Midbrain (tissue), 1 donor: ENCODE data around the gene BRD3.
"Not testable (repeated sequence)": the region's sequence is repeated elsewhere in the genome, so short reads cannot be mapped to it uniquely, and the experiment has no call there.

ENCODE experiments used
- DNase-seq: peaks from one replicate; lab custom pipeline; 2025; lab: John Stamatoyannopoulos, UW

BRD3 gene

DNA sequence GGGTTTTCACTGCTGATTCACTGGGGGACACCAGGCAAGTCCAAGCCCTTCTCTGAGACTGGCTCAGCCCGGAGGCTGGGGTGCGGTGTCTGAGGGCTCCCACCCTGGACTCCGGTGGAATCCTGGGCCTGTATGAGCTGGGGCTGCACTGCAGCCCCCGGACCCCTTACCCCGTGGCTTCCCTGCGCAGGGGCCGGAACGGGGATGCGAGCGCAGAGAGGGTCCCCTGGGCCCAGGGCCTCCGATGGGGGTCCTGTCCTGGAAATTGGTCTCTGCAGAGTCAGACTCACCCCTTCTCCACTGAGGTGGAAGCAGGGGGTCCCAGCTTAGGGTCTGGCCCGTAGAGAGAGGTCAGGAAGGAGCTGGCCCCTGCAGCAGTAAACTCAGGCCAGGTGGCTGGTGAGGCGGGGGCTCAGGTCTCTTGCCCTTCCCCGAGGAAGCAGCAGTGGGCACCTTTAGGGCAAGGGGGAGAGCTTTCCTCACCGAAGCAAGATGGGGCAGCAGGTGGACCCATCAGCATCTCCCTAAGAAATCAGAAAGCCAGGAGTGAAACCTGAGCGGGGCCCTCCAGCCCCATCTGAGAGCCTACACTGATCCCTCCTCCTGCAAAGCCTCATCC is 74.1 kb downstream of the BRD3 start:
- DNase-seq: no peak

DNA sequence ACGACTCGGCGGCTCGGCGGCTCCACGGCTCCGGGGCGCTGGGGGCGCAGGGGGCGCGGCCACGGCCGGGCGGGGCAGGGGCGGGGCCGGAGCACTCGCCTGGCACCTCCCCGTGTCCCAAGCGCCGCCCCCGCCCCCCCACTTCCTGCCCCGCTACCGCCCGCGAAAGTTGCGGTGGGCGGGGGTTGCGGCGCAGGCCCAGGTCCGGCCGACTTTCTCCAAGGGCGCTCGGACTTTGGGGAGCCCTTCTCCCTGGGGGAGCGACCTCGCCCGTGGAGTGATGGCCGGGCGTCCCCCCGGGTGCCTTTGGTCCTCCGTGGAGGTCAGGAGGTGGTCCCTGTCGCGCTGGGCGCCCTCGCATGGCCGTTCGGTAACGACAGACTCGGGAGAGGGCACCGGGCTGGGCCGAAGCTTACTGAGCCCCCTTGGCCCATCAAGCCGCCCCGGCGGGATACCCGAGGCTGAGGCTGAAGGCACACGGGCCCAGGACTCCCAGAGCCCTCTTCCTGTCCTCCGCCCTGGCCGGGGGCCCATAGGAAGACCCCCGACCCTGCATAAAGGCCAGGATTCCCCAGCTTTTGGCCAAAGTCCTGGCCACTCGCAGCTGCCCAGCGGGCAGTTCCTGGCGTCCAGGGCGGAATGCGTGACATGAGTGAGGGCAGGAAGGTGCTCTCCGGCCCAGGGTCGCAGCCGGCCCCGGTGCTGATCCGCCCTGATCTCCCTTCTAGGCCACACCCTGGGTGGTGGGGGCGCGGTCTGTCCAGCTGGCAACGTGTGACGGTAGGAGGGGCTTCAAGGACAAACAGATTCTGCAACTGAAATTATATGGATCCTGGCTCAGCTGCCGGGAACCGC is 74.8 kb downstream of the BRD3 start:
- peak; percentile 33 for DNase-seq

DNA sequence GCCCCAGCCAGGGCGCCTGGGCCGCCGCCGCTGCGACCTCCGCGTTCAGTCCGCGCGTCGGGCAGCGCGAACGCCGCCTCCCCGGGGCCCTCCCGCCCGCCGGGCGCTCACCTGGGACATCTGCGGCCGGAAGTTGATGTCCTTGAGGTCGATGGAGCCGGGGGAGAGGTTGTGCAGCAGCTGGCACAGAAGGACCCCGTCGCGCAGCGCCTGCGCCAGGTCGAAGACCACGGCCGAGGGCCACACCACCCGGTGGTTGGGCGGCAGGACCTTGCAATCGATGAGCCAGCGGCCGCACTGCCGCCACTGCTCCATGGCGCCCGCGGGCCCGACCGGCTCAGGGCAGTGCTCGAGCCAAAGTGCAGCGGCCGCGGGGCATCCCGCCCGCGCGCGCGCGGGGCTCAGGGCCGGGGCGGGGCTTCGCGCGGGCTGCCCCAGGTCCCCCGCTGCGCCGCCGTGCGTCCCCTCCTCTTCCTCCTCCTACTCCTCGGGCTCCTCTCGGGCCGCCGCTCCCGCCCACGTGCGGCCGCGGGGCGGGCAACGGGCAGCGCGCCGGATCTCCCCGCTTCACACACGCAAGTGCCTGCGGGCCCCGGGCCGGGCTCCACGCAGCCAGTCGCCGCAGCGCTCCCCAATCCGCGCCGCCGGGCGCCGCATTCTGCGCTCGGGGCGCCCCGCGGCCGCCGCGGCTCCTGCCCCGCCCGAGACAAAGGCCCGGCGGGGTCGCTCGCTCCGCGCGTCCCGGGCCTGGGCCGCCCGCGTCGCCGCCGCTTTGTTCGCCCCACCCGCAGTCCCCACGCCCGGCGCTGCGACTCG is 75.7 kb downstream of the BRD3 start, which contains the start of gene VAV2:
Gene VAV2, minus strand, starts transcription at position 361 of the 816 bp plus-strand sequence. Its CDS starts 46 bp downstream, at position 315.
- DNase-seq: peak; percentile 6

GRCh38 chr9:133991214-133991921 is 76.5 kb downstream of the BRD3 start:
- no peak for DNase-seq

DNA sequence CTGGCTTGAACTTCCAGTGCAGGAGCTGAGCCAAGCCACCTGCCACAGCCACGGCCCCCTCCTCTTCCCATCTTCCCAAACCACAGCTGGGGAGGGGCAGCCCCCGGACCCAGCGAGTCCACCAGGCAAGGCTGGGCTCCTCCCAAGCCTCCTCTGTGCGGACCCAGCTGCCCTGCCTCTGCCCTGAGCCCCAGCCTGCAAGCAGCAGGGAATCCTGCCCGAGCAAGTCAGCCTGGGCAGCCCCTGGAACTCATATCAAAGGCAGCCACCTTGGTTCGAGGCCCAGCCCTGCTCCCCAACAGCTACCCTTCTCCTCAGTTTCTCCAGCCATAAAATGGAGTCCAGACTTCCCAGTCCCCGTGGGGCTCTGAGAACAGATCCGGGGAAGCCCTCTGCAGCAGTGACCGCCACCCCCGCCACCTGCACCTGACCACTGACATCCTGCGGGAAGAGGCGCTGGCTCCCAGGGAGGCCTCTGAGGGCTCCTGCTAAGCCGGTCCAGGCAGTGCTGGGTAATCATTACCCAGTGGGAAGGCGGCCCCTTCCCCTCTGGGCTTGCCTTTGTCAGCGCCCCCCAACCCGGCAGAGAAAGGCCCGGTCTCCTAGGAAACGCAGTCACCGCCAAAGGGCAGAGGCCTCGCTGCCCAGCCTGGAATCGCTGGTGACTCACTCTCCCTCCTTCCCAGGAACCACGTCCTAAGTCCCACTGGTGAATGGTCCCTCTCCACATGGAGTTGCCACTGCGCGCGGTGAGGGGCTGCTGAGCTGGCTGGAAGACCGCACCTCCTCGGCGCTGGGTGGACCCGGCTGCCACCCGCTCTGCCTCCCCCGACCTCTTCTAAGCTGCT is 77.2 kb downstream of the BRD3 start:
- DNase-seq: no peak

DNA sequence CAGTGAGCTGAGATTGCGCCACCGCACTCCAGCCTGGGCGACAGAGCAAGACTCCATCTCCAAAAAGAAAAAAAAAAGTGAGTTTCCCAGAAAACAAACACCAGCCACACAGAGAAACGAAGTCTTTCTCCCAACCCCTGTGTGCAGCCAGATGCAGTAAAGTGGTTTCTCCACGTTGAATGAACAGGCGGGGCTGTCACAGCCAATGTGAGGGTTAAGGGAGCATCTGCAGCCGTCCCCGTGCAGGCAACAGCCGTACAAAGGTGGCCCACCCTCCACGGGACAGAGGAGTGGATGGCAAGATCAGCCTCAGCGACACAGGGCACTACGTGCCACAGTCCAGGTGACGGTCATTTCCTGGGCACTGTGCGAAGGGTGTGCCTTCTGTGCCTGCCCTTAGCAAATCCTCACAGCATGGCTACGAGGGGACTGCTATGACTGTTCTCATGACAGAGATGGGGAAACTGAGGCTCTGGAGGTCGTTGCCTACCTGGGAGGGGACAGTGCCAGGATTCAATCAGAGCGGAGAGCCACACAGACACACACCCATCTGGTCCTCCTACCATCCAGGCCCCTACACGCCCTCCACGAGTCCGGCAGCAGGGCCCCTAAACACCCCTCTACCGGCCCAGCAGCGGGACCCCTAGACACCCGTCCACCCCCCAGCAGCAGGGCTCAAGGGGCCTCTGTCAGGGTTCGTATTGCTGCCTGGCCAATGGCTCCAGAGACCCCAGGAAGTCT is 78.0 kb downstream of the BRD3 start:
- DNase-seq: no peak

GRCh38 chr9:133988771-133989170 is 79.1 kb downstream of the BRD3 start:
- not testable (repeated sequence) for DNase-seq

GRCh38 chr9:133987946-133988665 is 79.7 kb downstream of the BRD3 start:
- no peak for DNase-seq

GRCh38 chr9:133987446-133987788 is 80.4 kb downstream of the BRD3 start:
- no peak for DNase-seq

DNA sequence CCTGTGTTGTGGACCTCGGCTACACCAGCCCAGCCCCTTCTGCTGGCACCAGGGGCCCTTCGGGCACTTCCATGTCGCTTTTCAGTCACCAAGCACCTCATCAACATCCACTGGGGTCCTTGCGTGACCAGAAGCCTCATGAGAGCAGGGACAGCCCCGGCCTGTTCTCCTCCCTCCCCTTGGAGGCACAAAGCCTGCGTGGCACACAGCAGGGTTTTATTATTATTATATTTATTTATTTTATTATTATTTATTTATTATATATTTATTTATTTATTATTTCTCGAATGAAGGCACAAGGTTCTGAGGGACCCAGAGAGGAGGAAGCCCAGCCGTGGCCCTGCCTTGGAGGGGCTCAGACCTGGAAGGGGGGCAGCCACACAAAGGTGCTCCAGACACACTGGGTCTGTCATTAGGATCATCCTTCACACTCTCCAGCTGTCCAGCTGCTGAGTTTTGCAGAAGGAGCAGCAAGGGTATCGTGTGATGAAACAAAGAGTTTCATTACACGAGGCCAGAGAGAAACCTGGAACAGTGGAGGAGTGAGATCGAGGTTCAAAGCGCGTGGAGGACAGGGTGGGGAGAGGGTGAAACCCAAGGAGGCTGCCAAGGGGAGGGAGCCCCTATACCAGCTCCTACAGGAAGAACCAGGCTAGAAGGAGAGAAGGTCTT is 80.9 kb downstream of the BRD3 start:
- no peak for DNase-seq

- no peak for DNase-seq
Measured at GRCh38 chr9:133986061-133986460, 81.8 kb downstream of the BRD3 start.

DNA sequence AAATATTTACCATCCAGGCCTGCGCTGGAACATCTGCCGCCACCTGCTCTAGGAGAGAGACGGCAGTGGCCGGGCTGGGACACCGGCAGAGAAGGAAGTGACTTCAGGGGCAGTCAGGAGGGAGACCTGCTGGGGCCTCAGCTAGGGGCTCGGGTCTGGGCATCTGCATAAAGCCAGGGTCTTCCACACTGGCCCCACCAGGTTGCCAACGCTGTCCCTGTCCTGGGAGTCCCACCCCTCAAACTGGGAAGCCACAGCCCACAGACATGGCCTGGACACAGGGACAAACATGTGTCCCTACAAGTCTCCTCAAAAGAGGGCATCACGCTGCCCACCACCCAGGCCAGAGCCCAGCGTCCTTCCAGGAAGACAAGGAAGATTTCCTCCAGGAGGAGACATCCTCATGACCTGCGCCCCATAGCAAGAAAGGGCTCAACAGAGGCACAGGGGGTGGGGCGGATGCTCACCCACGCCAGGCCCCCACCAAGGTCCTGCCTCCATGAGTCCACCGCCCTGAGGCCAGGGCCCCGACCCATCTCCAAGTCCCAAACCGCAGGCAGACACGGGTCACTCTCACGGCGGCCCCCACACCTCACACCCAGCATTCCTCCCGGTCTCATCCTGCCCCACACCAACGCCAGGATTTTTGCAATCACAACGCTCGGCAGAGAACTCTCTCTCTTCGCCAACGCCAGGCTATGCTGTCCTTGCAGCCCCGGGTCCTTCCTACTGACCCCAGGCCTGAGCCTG is 84.7 kb downstream of the BRD3 start:
- DNase-seq: no peak

GRCh38 chr9:133981958-133982681 is 85.7 kb downstream of the BRD3 start:
- DNase-seq: no peak

- DNase-seq: no peak
Measured at GRCh38 chr9:133981589-133981957, 86.3 kb downstream of the BRD3 start.

GRCh38 chr9:133980864-133981588 is 86.8 kb downstream of the BRD3 start:
- DNase-seq: no peak
